Activated naive CD4-positive, alpha-beta T cell treated with anti-CD3 and anti-CD28 coated beads for 36 hours (primary cell): Measurements from ENCODE around the gene FN3K. TPM values are rescaled to one million over a fixed set of nuclear protein-coding genes. Genes with fewer than 3 reads are reported as not detected.

Experiments used
- CTCF ChIA-PET: fragments of 350-600 bp; sonication (Branson Sonifier 250); formaldehyde crosslinking; loops from one replicate; lab custom pipeline; 2021; ENCODE audit warnings: antibody characterized with exemption; lab: Charles Lee
- DNase-seq: peaks from one replicate; pipeline ENCODE4 v3.0.0-alpha.2; 2020
- H3K27ac Mint-ChIP-seq: one replicate; pipeline ENCODE4 v1.8.0; 2021; ENCODE audit warnings: mild to moderate bottlenecking, mixed read lengths
- H3K27me3 Mint-ChIP-seq: one replicate; pipeline ENCODE4 v1.8.0; 2021; ENCODE audit warnings: low read depth, mixed read lengths
- H3K36me3 Mint-ChIP-seq: one replicate; pipeline ENCODE4 v1.8.0; 2021; ENCODE audit warnings: low read depth, mixed read lengths
- H3K4me1 Mint-ChIP-seq: one replicate; pipeline ENCODE4 v1.8.0; 2021; ENCODE audit warnings: low read depth, mixed read lengths
- H3K4me3 Mint-ChIP-seq: one replicate; pipeline ENCODE4 v1.8.0; 2021; ENCODE audit warnings: mild to moderate bottlenecking, moderate library complexity, mixed read lengths
- H3K9me3 Mint-ChIP-seq: one replicate; pipeline ENCODE4 v1.8.0; 2021; ENCODE audit warnings: mixed read lengths
- intact Hi-C: fragments of 100-400 bp; cut with micrococcal nuclease; formaldehyde crosslinking; loops from one replicate; pipeline ENCODE4 v1.15.1; 2023
- total RNA-seq, 2 experiments: library from RNA; stranded (reverse); gene quantifications; one replicate each; pipeline ENCODE4 v1.2.3, GENCODE V29; 2021

Gene FN3K
- total RNA-seq, result 1 to 10 TPM; 1.3 to 1.8 TPM

DNA sequence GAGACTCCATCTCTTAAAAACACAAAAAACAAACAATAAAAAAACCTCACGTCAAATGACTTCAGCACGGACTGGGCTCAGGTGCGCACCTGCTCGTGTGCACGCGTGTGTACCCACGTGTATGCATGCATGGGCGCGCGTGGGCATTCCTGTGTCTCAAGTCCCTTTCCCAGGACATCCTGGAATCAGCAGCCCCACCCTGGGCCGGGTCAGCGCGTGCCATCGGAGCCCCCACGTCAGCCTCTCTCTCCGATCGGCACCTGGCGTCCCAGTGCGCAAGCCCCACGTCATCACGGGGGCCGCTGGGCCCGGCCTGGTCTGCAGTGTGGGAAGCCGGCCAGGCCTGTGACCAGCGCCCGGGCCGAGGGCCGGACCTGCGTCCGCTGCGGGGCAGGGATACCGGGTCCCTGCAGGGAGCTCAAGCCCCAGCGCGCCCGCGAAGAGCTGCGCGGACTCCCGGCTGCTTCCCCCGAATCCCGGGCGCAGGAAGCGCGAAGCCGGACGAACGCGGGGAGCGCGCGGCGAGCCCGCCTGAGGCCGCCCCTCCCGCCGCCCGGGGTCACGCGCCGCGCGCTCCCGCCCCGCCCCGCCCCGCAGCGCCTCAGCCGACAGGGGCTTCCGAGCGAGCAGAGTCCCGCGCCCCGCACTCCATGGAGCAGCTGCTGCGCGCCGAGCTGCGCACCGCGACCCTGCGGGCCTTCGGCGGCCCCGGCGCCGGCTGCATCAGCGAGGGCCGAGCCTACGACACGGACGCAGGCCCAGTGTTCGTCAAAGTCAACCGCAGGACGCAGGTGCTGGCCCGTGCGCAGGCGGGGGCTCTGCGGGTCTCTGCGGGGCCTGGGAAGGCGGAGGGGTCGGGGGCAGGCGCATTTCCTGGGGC, at the start of gene FN3K:
Gene FN3K (plus strand): TSS at position 629 of the 880 bp plus-strand sequence. CDS start 22 bp downstream, at position 651.
- CTCF ChIA-PET, result no interaction called here
- intact Hi-C loops, result no loop called here
- Mint-ChIP-seq H3K4me1 (peaks cover 5% of the 10 kb centered on the region), H3K9me3 (peaks cover 8% of the 10 kb centered on the region), H3K27ac (no peak within 1 kb of the TSS), H3K27me3 (no peaks in the 10 kb centered on the region), H3K4me3 (peak within 1 kb of the TSS; percentile 42), H3K36me3 (peaks cover 17% of the 10 kb centered on the region)
- no peak for DNase-seq

DNA sequence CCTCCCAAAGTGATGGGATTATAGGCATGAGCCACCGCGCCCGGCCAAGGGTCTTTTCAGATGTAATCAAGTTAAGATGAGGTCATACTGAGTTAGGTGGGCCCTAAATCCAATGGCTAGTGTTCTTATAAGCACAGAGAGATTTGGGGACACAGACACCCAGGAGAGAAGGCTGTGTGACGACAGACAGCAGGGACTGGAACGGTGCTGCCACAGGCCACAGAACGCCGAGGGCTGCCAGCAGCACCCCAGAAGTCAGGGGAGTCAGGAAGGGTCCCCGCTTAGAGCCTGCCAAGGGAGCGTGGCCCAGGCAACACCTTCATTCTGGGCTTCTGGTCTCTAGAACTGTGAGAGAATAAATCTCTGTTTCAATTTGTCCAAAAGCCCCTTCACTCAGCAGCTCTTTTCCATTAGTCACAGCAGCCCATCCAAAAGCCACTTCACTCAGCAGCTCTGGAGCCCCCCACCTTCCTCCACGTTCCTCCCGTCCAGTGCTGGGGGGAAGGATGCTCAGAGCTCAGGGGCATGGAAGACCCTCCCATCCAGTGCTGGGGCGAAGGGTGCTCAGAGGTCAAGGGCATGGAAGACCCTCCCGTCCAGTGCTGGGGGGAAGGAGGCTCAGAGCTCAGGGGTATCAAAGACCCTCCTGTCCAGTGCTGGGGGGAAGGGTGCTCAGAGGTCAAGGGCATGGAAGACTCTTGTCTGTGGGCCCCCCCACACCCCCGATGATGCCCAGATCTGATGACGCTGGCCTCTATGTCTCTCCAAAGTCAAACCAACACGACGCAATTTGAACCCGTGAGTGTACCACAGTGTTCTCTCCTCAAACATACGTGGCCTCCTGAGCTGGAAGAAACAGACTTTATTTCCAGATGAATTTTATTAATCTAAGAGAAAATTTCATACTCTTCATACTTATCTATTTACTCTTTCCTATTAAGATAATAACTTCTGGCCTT, 48.8 kb upstream of the FN3K start:
- CTCF ChIA-PET, result interaction anchor here (1.2 kb wide), 1 partner anchor 17 kb away, joined by 3 read pairs; no protein-coding TSS in a partner anchor
- DNase-seq, result no peak
- H3K27ac Mint-ChIP-seq, result no peak overlapping the region
- intact Hi-C loops, result no loop called here
- peaks cover 7% of the 10 kb centered on the region for H3K9me3 Mint-ChIP-seq
- H3K4me3 Mint-ChIP-seq, result no peak overlapping the region
- peaks cover 3% of the 10 kb centered on the region for H3K36me3 Mint-ChIP-seq
- peaks cover 5% of the 10 kb centered on the region for H3K4me1 Mint-ChIP-seq
- no peaks in the 10 kb centered on the region for H3K27me3 Mint-ChIP-seq

DNA sequence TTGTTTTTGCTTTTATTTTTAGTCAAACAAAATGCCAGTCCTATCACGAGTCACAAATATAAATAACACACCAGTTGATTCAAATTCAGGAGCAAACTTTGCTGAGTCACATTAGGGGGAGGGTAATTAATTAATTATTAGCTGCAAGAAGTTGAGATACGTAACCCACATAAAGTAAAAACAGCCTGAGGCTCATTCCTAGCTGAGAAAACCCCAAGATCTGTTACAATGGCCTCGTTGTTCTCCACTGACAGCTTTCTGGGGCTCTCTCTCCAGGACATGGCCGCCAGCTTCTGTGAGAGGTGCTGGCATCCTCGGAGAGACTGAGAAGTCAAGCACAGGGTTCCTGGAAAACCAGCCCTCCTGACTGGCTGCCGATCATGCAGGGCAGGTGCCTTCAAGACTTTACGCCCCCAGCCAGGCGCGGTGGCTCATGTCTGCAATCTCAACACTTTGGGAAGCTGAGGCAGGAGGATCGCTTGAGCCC, 48.0 kb upstream of the FN3K start:
- DNase-seq, result no peak
- CTCF ChIA-PET, result no interaction called here
- Mint-ChIP-seq H3K36me3 (no peaks in the 10 kb centered on the region), H3K9me3 (no peaks in the 10 kb centered on the region), H3K4me1 (peaks cover 6% of the 10 kb centered on the region), H3K4me3 (no peak overlapping the region), H3K27ac (no peak overlapping the region), H3K27me3 (no peaks in the 10 kb centered on the region)
- intact Hi-C loops, result no loop called here

DNA sequence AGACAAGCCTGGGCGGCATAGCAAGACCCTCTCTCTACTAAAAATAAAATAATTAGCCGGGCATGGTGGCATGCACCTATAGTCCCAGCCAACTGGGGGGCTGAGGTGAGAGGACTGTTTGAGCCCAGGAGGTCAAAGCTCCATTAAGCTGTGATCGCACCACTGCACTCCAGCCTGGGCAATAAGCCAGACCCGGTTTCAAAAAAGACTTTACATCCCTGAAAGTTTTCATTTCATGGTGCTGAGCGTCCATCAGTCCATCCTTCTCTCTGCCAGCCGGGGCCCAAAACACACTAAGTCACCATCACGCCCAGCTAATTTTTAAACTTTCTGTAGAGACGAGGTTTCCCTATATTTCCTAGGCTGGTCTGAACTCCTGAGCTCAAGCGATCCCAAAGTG, 47.5 kb upstream of the FN3K start:
- CTCF ChIA-PET, result interaction anchor here (0.9 kb wide), 1 partner anchor 19 kb away, joined by 3 read pairs; no protein-coding TSS in a partner anchor
- no peak for DNase-seq
- H3K9me3 Mint-ChIP-seq, result no peaks in the 10 kb centered on the region
- intact Hi-C loops, result no loop called here
- H3K36me3 Mint-ChIP-seq, result no peaks in the 10 kb centered on the region
- H3K4me3 Mint-ChIP-seq, result no peak overlapping the region
- H3K27ac Mint-ChIP-seq, result no peak overlapping the region
- H3K27me3 Mint-ChIP-seq, result no peaks in the 10 kb centered on the region
- peaks cover 6% of the 10 kb centered on the region for H3K4me1 Mint-ChIP-seq

DNA sequence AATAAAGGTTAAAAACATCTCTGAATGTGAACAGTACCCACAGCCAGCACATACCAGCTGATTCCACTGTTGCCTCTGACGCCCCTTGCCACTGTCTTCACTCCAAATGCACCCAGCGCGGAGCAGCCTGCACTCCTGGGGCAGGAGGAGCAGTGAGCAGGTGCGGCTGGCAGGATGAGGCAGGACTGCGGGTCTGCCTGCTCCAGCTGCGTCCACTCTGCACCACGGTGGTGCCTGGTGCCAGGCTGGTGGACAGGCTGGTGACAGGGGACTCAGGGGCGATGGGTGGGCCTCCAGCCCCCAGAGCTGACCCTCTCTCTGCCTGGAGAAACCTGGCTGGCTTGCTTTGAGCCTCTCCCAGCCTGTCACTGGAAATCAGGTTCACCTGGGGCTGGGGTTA, 46.3 kb upstream of the FN3K start:
- Mint-ChIP-seq H3K27ac (no peak overlapping the region), H3K4me1 (peaks cover 6% of the 10 kb centered on the region), H3K9me3 (peaks cover 2% of the 10 kb centered on the region), H3K4me3 (no peak overlapping the region), H3K27me3 (no peaks in the 10 kb centered on the region), H3K36me3 (peaks cover 2% of the 10 kb centered on the region)
- CTCF ChIA-PET, result interaction anchor here (0.9 kb wide), 1 partner anchor 20 kb away, joined by 3 read pairs; no protein-coding TSS in a partner anchor
- intact Hi-C loops, result no loop called here
- no peak for DNase-seq

DNA sequence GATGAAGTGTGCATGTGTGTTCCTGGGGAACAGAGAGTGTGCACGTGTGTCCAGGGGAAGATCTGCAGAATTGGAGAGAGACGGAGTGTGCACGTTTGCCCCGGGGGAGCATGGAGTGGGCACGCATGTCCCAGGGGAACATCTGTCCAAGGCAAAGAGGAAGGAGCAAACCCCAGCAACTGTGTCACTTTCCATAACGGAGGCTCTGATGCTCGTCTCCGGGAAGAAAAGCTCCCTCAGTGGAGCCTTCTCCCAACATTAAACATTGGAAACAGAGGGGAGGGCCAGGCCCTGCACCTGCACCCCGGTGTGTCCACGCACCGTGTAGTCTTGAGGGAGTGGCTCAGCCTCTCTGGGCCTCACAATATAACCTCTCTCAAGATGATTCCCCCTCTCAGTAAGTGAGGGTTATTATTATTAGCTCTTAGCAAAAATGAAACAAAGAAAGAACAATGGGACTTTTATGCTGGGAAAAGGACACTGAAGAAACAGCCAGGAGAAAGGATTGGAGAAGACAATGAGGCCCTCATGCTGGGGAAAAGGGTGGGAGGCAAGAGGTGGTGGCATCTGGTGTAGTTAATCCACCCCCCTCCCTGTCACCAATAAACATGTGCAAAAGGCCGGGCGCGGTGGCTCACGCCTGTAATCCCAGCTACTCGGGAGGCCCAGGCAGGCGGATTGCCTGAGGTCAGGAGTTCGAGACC, 44.5 kb upstream of the FN3K start:
- H3K27ac Mint-ChIP-seq, result no peak overlapping the region
- peaks cover 2% of the 10 kb centered on the region for H3K36me3 Mint-ChIP-seq
- DNase-seq, result no peak
- intact Hi-C loops, result no loop called here
- no peaks in the 10 kb centered on the region for H3K27me3 Mint-ChIP-seq
- peaks cover 6% of the 10 kb centered on the region for H3K4me1 Mint-ChIP-seq
- CTCF ChIA-PET, result no interaction called here
- H3K9me3 Mint-ChIP-seq, result peaks cover 7% of the 10 kb centered on the region
- no peak overlapping the region for H3K4me3 Mint-ChIP-seq

DNA sequence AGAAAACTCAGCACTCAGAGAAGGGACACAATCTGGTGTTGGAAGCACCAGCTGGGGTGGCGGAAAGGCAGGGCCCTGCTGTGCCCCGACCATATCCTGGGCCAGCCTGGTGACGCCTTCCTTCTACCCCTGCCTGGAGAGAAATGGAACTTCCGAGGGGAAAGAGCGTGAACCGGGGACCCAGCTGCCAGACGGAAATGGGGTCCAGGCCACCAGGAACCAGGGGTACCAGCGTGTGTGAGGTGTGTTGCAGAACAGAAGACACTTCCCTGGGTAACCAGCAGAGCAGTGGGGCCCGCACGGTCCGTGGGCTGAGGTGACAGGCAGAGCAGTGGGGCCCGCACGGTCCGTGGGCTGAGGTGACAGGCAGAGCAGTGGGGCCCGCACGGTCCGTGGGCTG, 43.7 kb upstream of the FN3K start:
- intact Hi-C loops, result no loop called here
- H3K4me3 Mint-ChIP-seq, result no peak overlapping the region
- peaks cover 8% of the 10 kb centered on the region for H3K4me1 Mint-ChIP-seq
- no peak overlapping the region for H3K27ac Mint-ChIP-seq
- CTCF ChIA-PET, result no interaction called here
- H3K27me3 Mint-ChIP-seq, result no peaks in the 10 kb centered on the region
- peaks cover 7% of the 10 kb centered on the region for H3K9me3 Mint-ChIP-seq
- peaks cover 3% of the 10 kb centered on the region for H3K36me3 Mint-ChIP-seq
- no peak for DNase-seq

DNA sequence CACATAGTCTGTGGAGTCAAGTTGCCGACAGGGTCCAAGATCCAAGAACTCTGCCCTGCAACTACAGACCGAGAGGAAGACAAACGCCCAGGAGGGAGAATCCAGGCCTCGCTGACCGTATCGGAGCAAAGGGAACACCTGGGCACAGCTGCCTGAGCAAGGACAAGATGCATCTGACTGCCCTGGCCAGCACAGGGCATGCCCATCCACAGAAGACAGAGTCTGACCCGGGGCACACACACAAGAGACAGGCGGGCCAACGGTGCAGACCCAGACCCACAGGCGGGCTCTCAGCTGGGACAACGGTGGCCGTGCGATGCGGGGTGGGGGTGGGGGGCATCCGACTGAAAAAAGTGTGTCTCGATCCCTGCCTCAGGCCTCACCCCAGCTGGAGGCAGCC, 43.1 kb upstream of the FN3K start:
- Mint-ChIP-seq H3K36me3 (peaks cover 3% of the 10 kb centered on the region), H3K4me3 (no peak overlapping the region), H3K27ac (no peak overlapping the region), H3K27me3 (peaks cover 4% of the 10 kb centered on the region), H3K4me1 (peaks cover 12% of the 10 kb centered on the region), H3K9me3 (peaks cover 7% of the 10 kb centered on the region)
- intact Hi-C loops, result no loop called here
- DNase-seq, result no peak
- CTCF ChIA-PET, result interaction anchor here (0.8 kb wide), 1 partner anchor 23 kb away, joined by 3 read pairs; no protein-coding TSS in a partner anchor

DNA sequence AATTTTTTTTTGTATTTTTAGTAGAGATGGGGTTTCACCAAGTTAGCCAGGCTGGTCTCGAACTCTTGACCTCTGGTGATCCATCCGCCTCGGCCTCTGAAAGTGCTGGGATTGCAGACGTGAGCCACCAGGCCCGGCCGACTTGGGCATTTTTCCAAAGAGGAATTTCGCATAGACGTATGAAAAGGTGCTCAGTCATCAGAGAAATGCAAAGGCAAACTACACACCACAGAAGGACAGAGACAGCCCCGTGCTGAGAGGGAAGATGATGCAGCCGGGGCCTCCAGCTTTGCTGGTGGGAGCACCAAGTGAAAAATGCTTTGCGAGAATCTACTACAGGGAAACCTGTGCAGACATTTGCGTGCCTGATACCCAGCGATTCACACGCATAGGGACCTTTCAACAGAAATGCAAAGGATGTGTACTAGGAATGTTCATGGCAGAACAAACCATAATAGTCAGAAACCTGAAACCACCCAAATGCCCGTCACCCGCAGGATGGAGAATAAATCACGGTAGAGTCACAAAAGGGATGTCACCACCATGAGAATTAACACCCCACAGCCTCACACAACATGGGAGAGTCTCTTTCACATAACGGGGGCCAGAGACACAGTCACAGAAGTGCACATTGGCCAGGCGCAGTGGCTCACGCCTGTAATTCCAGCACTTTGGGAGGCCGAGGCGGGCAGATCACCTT, 42.1 kb upstream of the FN3K start:
- intact Hi-C loops, result no loop called here
- Mint-ChIP-seq H3K4me1 (peaks cover 13% of the 10 kb centered on the region), H3K36me3 (peaks cover 3% of the 10 kb centered on the region), H3K9me3 (peaks cover 7% of the 10 kb centered on the region), H3K27me3 (peaks cover 5% of the 10 kb centered on the region), H3K4me3 (no peak overlapping the region), H3K27ac (no peak overlapping the region)
- CTCF ChIA-PET, result interaction anchor here (0.8 kb wide), 1 partner anchor 25 kb away, joined by 3 read pairs; no protein-coding TSS in a partner anchor
- DNase-seq, result no peak

DNA sequence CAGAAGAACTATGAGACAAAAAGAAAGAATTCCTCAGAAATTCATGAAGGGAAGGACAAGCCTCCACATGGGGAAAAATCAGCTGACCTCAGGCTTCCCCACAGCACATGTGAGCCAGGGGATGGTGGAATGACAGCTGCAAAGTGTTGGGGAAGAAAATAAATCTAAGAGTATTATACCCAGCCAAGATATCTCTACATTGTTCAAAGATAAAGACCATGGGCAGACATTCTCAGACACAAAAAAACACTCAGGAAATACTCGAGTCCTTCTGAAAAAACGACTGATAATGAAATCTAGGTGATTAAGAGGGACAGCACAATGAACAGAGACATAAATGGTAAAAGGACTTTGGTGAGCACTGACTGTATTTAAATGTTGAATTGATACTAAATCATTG, 40.8 kb upstream of the FN3K start:
- intact Hi-C loops, result loop anchor here (5.0 kb wide), 2 partner anchors 47 to 58 kb away; partner anchors contain the start of genes TBCD and WDR45B
- DNase-seq, result no peak
- Mint-ChIP-seq H3K27ac (no peak overlapping the region), H3K36me3 (peaks cover 3% of the 10 kb centered on the region), H3K27me3 (peaks cover 5% of the 10 kb centered on the region), H3K4me1 (peaks cover 15% of the 10 kb centered on the region), H3K4me3 (no peak overlapping the region), H3K9me3 (peaks cover 7% of the 10 kb centered on the region)
- CTCF ChIA-PET, result interaction anchor here (0.6 kb wide), 1 partner anchor 295 kb away, joined by 3 read pairs; no protein-coding TSS in a partner anchor

DNA sequence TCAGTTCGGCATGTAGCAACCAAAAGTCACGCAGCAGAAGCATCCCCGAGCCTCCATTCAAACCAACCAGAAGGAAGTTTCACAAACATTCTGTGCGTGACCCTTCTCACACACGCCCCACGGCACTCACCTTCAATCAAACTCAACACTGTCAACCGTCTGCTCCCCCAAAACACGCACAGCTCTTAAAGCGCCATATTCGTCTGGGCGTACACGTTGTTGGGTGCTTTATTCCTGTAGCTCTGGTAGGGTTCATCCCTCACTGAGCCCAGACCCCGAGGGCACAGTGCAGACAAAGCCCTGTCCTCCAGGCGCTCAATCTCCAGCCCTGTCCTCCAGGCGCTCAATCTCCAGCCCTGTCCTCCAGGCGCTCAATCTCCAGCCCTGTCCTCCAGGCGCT, 39.2 kb upstream of the FN3K start:
- no peak overlapping the region for H3K4me3 Mint-ChIP-seq
- H3K27ac Mint-ChIP-seq, result no peak overlapping the region
- peaks cover 13% of the 10 kb centered on the region for H3K4me1 Mint-ChIP-seq
- CTCF ChIA-PET, result no interaction called here
- peaks cover 7% of the 10 kb centered on the region for H3K9me3 Mint-ChIP-seq
- DNase-seq, result no peak
- H3K36me3 Mint-ChIP-seq, result peaks cover 3% of the 10 kb centered on the region
- H3K27me3 Mint-ChIP-seq, result peaks cover 5% of the 10 kb centered on the region
- intact Hi-C loops, result loop anchor here (5.0 kb wide), 2 partner anchors 49 to 56 kb away; partner anchors contain the start of genes TBCD and WDR45B
